ENCODE data around the gene ATAD3A.

Gene ATAD3A

DNA sequence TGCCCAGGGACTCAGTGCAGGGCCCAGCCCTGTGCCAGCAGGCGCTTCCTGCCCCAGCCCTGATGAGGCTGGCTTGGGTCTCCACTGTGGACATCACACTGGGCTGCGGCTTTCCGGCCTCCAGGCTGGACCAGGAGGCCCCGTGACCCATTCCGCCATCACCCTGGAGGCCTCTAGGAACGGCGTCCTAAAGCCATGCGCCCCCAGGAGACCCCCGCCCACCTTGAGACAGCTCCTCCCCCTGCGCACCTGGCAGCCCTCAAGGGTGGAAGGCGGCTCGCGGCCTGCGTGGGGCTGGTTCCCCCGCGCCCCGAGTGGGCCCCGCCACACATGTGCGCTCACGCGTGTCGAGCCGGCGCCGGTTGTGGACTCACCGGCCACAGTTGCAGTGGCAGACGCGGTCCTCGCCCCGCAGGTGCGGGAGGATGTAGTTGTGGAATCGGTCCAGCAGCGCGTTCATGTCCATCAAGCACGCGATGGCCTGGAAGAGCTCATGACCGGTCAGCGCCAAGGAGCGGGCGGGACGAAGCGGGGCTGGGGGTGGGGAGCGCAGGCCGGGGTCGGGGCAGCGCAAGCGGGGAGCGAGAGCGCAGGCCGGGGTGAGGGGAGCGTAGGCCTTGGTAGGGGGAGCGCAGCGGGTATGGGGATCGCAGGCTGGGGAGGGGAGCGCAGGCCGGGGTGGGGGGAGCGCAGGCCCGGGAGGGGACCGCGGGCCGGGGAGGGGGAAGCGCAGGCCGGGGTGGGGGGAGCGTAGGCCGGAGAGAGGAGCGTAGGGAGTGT lies 27.5 kb downstream of the ATAD3A start:
- no peak for DNase-seq (ENCODE audit: low spot score)

DNA sequence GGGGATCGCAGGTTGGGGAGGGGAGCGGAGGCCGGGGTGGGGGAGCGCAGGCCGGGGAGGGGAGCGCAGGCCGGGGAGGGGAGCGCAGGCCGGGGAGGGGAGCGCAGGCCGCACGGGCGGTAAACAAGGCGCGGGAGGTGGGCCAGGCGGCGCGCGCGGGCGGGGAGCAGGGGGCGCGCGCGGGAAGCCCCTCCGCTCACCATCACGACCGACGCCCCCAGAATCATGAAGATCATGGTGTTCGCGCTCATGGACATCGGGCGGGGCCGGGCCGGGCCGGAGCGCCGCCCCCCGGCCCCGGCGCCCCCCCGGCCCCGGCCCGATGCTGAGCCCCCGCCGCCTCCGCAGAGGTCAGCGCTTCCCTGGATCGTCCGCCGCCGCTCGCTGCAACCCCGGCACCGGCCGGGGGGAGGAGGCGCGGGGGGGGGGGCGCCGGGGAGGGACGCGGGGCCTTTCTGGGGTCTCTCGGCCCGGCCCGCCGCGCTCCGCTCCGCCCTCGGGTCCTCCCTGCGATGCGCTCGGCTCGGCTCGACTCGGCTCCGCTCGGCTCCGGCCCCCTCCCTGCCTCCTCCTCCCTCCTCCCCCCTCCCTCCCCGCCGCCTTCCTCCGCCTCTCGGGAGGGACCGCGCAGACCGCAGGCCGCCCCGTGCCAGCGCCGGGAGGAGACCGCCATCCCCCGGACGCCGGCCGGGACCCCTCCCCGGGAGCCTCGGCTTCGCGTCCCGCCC lies 28.3 kb downstream of the ATAD3A start, which contains the start of gene TMEM240:
TMEM240 (minus strand) TSS at position 535 of the 728 bp plus-strand sequence; CDS start at position 257, 278 bp downstream.
- no peak for DNase-seq (ENCODE audit: low spot score)

DNA sequence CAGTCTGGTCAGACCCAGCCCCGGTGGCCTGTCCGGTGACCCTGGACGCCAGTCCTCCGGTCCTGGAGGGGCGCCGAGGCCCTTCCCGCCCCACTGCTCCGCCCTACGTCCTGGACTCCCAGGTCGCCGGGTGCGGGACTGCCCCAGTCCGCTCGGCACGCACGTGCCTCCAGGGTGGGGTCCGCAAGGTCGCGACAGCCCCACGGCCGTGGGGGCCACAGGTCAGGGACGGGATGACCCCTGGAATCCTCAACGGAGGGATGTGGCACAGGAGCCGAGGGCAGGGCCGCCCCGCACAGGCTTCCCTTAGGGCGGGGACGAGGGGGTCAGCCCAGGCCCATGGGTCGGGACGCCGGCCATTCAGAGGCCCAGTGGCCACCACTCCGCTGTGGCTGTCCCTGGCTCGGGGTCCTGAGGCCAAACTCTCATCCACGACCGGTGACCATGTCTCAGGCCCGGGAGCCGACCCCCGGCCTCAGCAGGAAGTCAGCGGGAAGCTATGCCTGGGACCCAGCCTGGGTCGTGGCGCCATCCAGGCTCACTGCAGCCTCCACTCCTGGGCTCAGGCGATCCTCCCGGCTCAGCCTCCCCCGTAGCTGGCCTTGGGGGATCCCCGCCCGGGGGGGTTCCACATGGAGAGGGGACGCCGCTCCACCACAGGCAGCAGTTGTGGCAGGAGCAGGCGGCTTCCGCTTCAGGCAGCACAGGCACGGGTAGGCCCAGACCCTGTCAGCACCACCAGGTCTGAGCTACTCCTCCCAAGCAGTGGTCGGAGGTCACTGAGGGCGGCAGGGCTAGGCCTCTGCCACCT lies 29.1 kb downstream of the ATAD3A start:
- DNase-seq (ENCODE audit: low spot score) = no peak

- DNase-seq (ENCODE audit: low spot score) = no peak
These were observed 30.2 kb downstream of the ATAD3A start for GRCh38 chr1:1541956-1542765.

DNA sequence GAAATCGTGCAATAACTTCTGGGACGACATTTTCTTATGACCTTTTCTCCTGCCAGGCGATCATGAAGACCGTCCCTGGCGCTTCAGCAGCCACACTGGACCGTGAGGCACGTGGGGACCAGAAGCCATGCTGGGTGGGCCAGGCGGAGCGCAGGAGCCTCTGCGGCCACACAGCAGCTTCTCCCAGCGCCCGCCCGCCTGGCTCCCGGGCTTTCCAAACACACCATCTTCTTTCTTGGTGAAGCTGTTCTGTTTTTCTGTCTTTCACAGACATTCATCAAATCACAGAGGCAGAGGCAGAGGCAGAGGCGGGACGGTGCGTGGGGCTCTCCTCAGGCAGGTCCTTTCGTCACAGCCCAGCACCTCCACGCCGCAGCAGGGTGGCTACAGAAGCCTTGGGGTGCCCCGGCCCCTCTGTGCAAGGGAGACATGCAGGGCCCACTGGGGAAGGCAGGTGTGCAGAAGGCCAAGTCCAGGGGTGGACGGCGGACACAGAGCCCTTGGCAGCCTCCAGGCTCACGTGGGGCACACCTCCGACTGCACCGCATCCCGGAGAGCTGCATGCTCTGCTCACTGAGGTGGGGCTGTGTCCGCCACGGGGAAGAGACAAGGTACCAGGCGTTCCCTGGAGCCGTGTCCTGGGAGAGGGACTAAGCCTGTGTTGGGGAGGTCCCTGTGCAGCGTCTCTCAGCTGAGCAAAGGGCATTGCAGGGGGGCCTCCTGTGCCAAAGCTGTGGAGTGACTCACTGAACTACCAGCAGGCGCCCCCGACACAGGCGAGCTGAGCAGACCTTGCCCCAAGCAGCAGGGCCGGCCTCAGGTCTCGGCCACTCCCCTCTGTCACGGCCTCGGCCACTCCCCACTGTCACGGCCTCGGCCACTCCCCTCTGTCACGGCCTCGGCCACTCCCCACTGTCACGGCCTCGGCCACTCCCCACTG lies 31.1 kb downstream of the ATAD3A start:
- DNase-seq (ENCODE audit: low spot score) = no peak

DNA sequence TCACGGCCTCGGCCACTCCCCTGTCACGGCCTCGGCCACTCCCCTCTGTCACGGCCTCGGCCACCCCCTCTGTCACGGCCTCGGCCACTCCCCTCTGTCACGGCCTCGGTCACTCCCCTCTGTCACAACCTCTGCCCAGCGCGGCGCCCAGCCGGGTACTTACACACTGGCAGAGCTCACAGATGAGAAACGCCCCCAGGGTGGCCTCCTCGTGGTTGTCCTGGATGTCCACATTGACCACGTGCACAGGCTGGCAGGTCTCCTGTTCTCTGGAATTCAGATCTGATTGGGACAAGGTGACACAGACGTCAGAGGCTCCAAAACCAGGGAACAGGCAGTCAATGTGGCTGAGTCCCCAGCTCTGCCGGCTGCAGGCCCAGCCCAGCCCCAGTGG lies 31.7 kb downstream of the ATAD3A start:
- no peak for DNase-seq (ENCODE audit: low spot score)

DNA sequence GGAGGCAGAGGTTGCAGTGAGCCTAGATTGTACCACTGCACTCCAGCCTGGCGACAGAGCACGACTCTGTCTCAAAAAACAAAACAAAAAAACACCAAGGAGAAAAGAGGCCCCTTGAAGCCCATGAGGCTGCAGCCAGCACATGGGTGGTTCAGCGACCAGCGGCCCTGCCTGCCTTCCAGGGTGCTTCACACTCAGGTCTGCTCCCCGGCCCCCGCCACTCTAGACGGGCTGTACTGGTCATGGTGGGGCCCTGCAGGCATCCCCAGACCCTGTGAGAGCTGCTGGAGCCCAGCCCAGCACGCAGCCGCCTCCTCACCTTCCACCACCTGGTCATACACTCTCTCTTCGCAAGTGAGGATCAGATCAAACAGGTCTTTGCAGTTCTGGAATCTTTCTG lies 32.6 kb downstream of the ATAD3A start:
- DNase-seq (ENCODE audit: low spot score) = no peak

GRCh38 chr1:1545946-1546737 lies 34.2 kb downstream of the ATAD3A start:
- no peak for DNase-seq (ENCODE audit: low spot score)

GRCh38 chr1:1547011-1547410 lies 35.0 kb downstream of the ATAD3A start:
- no peak for DNase-seq (ENCODE audit: low spot score)

DNA sequence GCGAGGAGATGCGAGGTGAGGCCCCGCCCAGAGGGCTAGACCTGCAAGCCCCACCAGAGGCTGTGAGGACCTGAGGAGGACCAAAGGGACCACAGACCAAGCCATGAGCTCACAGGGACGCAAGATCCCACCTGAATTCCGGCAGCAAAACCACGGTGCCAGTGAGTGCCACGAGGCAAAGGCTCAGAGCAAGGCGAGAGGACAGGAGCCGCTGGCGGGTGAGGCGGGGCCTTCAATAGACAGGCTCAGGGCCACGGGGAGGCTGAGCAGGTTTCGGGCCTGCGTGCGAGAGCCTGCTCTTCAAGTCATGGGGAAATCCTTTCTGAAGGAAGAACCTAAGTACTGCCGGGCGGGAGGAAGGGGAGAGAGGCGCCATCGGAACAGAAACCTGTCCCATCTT lies 35.5 kb downstream of the ATAD3A start:
- no peak for DNase-seq (ENCODE audit: low spot score)

DNA sequence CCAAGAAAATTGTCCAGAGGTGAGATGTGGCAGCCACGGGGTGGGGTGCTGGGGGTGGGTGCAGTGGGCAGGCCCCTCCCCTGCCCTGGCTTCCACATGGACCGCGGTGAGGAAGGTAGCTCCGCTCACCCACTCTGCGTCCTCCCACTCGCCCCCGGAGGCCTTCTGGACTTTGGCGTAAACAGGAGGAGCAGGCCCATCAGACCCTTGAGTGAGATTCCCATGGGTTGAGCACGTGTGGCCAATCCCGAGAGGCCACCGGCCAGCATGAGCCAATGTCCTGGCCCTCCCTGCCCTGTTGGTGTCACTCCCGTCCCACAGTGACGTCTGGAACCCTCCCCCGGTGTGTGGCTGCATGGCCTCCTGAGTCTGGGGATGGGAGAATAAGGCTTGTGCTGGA lies 36.6 kb downstream of the ATAD3A start:
- no peak for DNase-seq (ENCODE audit: low spot score)

DNA sequence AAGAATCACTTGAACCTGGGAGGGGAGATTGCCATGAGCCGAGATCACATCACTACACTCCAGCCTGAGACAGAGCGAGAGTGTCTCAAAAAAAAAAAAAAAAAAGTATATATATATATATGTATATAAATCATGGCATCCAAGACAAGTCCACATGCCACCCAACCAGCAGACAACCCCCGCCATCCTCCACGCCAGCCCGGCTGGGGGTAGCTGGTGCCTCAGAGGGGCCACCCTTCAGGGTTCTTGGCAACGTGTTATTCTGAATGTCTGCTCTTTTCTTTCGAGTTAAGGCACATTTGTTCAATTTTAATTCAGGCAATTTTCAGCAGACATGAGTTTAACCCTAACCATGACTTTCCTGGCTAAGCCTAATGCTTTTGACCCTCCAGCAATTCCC lies 38.1 kb downstream of the ATAD3A start:
- no peak for DNase-seq (ENCODE audit: low spot score)

DNA sequence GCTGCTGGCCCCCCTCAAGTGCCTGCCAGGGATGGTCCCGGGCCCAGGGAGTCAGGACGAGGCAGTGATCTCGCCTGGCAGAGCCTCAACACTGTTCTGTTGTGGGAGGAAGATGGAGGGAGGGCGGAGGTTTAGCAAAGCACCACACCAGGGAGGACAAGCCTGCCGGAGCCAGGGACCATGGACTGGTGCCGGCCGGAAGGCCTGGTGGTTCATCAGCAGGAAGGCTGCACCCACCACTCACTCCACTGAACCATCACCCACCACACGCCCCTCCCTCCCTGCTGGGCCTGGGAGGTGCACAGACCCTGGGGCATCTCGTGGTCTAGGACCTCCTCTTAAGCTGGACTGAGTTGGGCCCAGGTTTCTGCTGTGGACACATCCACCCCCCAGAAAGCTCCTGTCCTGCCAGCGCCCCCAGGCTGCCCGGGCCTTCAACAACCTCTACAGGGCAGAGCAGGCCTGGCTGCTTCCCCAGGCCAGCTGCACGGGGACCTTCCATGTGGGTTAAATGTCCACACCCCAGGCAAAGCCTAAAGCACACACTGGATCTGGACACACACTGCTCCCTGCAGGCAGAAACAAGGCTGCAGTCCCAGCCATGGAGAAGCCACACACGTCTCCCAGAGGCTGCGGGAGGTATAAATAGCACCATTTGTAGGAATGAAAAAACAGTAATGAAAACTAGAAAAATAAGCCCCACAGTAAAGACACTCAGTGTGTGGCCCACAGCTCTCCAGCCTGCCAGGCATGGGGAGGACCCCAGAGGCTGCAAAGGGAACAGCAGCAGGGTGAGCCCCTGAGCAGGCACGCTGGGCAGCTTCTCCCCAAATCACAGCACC lies 38.9 kb downstream of the ATAD3A start:
- no peak for DNase-seq (ENCODE audit: low spot score)

GRCh38 chr1:1551524-1552262 lies 39.7 kb downstream of the ATAD3A start:
- DNase-seq (ENCODE audit: low spot score) = no peak

DNA sequence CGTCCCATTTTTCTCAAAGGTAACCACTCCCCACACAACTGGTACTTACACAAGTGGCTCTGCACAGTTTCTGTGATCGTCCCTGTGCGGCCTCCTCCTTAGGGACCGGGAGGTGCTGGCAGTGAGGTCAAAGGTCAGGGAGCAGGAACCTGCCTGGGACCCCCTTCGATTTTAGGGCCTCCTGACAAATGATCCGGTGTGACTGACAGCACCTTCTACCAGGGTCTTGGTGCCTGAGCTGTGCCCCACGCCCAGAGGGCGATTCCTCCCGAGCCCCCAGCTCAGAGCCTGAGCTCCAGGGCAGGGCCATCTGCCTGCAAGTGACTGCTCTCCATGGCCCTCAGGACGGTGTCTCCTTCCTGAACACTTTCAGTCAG lies 40.3 kb downstream of the ATAD3A start:
- no peak for DNase-seq (ENCODE audit: low spot score)

DNA sequence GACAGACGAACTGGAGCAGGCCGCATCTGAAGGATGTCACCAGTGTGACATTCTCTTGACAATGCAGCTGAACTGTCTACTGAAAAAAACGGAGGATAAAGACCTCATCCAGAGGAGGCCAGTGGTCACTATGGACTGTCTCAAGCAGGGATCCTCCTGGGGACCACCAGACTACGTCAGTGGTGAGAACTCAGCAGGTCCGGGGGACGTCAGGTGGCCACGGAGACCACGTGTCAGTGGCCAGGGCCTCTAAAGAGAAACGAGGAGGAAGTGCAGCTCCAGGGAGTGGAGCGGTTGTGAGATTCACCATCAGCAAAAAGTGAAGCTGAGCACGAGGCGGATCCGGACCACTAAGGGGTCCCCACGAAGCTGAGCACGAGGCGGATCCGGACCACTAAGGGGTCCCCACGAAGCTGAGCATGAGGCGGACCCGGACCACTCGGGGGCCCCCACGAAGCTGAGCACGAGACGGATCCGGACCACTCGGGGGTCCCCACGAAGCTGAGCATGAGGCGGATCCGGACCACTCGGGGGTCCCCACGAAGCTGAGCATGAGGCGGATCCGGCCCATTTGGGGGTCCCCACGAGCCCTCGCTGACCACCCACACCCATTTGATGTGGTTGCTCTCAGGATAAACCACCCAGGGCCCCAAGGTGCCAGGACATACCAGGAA lies 42.0 kb downstream of the ATAD3A start:
- no peak for DNase-seq (ENCODE audit: low spot score)

- DNase-seq (ENCODE audit: low spot score) = peak; percentile 85
These were observed 42.6 kb downstream of the ATAD3A start for GRCh38 chr1:1554550-1554925.
